CD1c-positive myeloid dendritic cell (primary cell): ENCODE measurements around the gene CDK5RAP1.

Experiments used
- DNase-seq: peaks from one replicate; pipeline ENCODE4 v3.0.0-alpha.2; 2016; ENCODE audit errors: extremely low spot score

The CDK5RAP1 gene

GRCh38 chr20:33334111-33334510 is 67.2 kb downstream of the CDK5RAP1 start:
- no peak for DNase-seq

DNA sequence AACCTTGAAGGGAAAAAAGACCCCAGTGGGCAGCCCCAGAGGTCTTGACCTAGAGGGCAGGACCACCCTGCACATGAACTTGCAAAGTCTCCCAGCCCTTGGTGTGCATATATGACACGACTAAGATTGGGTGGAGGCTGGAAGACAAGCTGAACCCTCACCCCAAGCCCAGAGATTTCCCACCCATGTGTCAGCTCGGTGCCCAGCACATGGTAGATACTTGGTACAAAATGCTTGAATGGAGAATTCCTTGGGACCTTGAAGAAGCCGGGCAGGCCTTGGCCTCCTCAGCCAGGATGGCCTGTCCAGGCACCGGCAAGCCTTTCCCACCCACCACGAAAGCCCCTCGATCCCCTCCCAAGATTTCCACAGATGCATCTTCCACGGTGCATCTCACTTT is 67.7 kb downstream of the CDK5RAP1 start:
- DNase-seq = no peak

GRCh38 chr20:33332905-33333456 is 68.3 kb downstream of the CDK5RAP1 start:
- DNase-seq = no peak

DNA sequence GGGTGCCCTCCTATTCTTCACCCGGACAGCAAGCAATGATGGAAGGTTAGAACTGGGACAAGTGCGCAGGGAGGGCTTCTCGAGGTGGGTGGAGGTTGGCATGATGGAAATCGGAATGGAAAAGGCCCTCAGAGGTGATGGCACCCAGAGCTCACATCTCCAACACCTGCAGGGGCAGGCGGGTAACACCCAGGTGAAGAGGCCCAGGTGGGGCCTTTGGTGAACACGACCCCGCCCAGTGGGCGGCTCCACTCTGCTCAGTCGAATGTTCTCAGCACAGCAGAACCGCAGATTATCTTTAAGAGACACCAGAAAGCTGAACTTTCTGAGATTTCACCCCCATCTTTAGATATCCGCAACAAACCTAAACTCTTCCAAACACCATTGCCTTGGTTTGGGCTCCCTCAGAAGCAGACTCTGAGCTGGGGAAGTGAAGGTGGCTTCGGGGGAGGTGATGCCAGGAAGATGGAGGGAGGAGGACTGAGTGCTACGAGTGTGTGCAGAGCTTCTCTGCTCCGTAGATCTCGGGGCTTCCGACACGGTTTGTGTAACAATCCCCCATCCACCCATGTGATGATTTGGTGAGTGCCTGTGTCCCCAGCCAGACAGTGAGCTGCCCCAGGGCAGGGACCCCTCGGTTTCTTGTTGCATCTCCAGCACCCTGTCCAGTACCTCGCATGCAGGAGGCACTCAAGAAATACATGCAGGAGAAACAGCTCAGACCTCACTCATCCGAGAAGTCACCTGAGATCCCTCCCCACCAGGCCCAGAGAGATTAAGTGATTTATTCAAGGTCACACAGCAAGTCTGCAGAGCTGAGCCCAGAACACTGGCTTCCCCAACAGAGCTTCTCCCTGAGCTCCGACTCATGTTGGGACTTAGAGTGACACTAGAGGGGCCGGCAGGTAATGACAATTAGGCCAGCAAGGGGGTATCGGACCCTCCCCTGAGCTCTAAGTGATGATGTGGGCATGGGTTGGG is 72.9 kb downstream of the CDK5RAP1 start:
- DNase-seq = no peak

DNA sequence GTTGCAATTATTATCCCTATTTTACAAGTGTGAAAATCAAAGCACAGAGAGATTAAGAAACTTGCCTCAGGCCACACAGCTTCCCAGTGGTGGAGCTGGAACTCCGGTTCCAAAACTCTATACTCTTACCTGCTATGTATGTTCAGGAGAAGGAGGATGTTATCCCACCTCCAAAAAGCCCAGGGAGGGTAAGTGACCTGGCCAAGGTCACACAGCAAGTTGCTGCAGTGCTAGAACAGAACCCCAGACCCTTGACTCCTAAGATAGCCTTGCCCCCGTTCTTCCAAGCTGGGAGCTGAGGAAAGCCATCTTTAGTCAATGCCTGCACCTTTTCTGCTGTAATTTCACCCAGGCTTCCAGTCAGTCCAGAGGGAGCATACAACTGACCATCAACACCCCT is 76.0 kb downstream of the CDK5RAP1 start:
- DNase-seq = no peak

GRCh38 chr20:33323236-33323635 is 78.1 kb downstream of the CDK5RAP1 start:
- DNase-seq = no peak

- no peak for DNase-seq
Measured at GRCh38 chr20:33322456-33322855, 78.9 kb downstream of the CDK5RAP1 start.

GRCh38 chr20:33320006-33320405 is 81.3 kb downstream of the CDK5RAP1 start:
- no peak for DNase-seq

GRCh38 chr20:33318096-33318429 is 83.3 kb downstream of the CDK5RAP1 start:
- DNase-seq = no peak

- DNase-seq = no peak
Measured at GRCh38 chr20:33317424-33318095, 83.8 kb downstream of the CDK5RAP1 start.

- DNase-seq = no peak
Measured at GRCh38 chr20:33316958-33317357, 84.4 kb downstream of the CDK5RAP1 start.

GRCh38 chr20:33316343-33316742 is 85.0 kb downstream of the CDK5RAP1 start:
- no peak for DNase-seq

GRCh38 chr20:33313686-33314314 is 87.5 kb downstream of the CDK5RAP1 start:
- no peak for DNase-seq

DNA sequence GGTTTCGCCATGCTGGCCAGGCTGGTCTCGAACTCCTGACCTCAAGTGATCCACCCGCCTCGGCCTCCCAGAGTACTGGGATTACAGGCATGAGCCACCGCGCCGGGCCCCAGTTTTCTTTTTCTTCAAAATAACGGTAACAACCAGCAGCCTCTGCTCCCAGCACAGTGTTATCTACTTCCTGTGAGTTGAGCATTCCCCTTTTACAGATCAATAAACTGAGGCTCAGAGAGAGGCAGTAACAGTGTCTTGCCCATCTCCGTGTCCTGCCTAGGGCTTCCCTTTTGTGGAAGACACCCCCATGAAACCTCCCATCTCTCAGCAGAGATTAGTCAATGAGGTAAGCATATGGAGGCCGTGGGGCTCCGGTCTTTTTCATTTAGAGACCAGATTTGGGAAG is 88.7 kb downstream of the CDK5RAP1 start:
- no peak for DNase-seq

- DNase-seq = no peak
Measured at GRCh38 chr20:33311996-33312395, 89.3 kb downstream of the CDK5RAP1 start.

GRCh38 chr20:33311011-33311410 is 90.3 kb downstream of the CDK5RAP1 start:
- DNase-seq = no peak

GRCh38 chr20:33310327-33310899 is 90.9 kb downstream of the CDK5RAP1 start:
- no peak for DNase-seq

DNA sequence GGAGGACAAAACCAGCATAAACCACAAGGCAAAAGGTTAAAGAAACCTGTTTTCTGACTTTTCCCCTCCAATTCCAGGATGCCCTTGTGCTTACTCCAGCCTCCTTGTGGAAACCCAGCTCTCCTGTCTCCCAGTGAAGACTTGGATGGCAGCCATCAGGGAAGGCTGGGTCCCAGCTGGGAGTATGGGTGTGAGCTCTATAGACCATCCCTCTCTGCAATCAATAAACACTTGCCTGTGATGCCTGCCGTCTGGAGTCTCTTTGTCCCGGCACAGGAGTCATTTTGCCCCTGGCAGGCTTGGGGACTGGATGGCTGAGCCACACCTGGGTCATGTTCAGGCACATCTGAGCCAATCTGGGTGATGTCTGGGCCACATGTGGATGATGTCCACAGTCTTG is 91.7 kb downstream of the CDK5RAP1 start:
- DNase-seq = no peak
